NCI-H1048 (cell line): ENCODE results near the gene LDB3.
A peak's percentile ranks its signal among the peaks of the same experiment; 100 is the strongest.
"Not testable (repeated sequence)": the region's sequence is repeated elsewhere in the genome, so short reads cannot be mapped to it uniquely, and the experiment has no call there.

Experiments
- DNase-seq: peaks from one replicate; lab custom pipeline; 2025; lab: John Stamatoyannopoulos, UW

LDB3 gene

GRCh38 chr10:86732771-86733170 is 64.5 kb downstream of the LDB3 start:
- no peak for DNase-seq

- DNase-seq: no peak
Measured at GRCh38 chr10:86733260-86733671, 65.0 kb downstream of the LDB3 start.

- DNase-seq: no peak
Measured at GRCh38 chr10:86734207-86734988, 66.1 kb downstream of the LDB3 start.

- not testable (repeated sequence) for DNase-seq
Measured at GRCh38 chr10:86735278-86735677, 67.0 kb downstream of the LDB3 start.

DNA sequence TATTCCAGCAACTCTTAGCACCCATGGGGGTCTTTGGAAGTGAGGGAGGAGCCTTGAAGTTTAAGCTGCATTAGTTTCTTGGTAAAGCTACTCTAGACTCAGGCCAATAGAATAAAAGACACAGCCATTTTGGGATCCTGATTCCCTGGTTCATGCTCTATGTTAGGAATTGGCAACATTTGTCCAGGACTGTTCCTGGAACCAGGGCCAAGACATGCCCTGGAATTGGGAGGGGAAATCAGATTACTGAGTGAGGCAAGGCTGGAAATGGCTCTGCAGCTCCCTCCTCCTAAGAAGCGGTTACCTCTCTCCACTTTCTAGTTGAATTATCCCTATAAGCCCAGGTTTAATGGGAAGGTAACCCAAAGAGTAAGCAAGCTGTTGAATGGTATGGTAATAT is 73.9 kb downstream of the LDB3 start:
- DNase-seq: no peak

DNA sequence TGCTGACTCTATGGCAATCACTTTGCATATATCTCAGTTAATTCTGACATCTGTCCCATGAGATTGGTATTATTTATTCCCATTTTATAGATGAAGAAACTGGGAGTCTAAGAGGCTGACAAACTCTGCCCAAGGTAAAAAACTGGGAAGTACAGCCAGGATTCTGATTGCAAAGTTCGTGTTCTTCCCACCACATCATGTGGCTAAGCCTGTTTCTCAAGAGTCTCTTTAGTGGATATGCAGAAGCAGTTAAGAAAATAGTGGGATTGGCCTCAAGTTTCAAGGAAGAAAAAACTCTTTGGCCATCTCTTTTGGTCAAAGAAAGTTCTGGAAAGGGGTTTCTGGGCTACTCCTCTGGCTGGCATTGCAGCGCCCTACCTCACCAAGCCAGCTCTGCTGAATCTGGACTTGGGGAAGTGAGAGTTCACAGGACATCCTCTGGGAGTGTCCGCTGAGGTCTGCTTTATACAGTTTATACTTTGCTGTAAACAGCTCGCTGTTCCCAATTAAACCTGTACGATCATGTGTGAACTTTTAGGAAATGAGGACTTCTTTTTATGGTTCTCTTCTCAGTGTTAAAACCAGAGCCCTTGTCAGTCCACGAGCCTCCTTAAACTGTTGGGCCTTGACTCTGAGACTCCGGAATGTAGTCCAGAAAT is 75.9 kb downstream of the LDB3 start:
- DNase-seq: no peak

GRCh38 chr10:86747796-86748581 is 79.7 kb downstream of the LDB3 start:
- no peak for DNase-seq

GRCh38 chr10:86749854-86750253 is 81.5 kb downstream of the LDB3 start:
- DNase-seq: no peak

GRCh38 chr10:86751477-86751876 is 83.2 kb downstream of the LDB3 start:
- DNase-seq: no peak

- no peak for DNase-seq
Measured at GRCh38 chr10:86752311-86752710, 84.0 kb downstream of the LDB3 start.

- no peak for DNase-seq
Measured at GRCh38 chr10:86753051-86753450, 84.7 kb downstream of the LDB3 start.

GRCh38 chr10:86753638-86754434 is 85.5 kb downstream of the LDB3 start:
- no peak for DNase-seq

- no peak for DNase-seq
Measured at GRCh38 chr10:86755454-86755739, 87.1 kb downstream of the LDB3 start.

DNA sequence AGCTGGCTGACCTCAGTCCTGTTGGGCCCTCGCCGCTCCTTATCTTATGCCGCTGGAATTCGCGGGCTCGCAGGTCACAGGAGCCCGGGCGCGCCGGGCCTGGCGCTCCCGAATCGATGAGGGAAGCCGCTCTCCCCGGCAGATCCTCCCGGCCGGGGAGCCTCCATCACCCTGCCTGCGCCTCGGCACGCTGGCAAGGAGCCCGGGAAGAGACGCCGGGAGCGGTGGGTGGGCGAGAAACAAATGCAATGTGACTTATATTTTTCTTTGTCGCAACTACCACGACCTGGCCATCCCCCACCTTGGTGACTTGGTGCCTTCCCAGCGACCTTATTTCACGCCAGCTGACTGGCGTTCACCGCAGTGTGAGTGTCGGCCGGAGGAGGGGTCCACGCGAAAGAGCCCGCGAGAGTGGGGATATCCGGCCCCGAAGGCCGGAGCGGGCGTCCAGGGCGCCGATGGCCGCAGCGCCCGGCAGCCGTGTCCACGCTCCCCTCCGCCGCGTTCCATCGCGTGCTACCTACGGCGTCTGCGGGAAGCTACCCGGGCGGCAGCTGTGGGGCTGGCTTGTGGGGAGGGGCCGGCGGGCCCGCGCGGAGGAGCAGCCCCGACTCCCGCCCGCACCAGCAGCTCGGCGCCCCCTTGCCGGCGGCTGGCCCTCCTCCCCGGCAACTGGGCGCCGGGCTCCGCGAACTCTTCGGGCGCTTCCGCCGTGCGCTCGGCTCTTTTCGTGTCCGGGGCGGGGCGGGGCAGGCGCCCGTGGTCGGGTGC is 87.6 kb downstream of the LDB3 start:
- DNase-seq: peak; percentile 82

GRCh38 chr10:86756511-86757112 is 88.3 kb downstream of the LDB3 start, which contains the start of gene BMPR1A:
BMPR1A (plus strand) TSS chr10:86756619; CDS start chr10:86876019, 119,400 bp downstream.
- DNase-seq: no peak

DNA sequence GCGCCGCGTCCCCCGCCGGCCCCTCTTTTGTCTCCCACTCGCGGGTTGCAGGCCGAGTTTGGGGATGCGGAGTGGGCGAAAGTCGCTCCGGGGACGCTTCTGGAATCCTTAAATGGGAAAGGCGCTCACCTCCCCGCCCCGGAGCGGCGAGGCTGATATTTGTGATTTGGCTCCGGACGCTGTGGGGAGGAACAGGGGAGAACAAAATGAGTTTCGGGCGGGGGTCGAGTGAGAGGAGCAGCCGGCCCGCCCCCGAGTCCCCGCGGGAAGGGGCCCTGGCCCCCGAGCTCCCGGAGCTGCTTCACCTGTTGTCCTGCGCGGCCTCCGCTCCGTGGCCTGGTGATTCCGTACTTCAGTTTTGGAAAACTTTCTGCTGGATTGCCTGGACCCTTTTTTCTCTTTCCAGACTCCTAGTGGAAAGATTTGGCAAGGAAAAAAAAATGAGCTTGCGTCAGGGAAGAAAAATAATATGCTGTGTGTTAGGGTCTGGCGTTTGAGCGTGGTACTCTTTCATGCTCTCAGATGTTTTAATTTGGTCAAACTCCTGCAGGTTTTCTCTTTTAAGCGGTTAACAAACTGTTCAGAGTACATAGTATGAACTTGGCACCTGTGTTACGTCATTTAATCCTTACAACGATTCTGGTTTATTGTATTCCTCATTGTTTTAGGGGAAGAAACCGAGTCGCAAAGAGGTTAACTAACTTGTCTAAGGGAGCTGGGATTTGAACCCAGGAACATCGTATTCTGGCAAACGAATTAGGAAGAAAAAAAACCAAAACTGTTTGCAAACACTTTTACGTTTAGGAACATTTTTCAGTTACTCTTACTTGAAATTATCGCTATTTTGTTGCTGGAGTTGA is 89.0 kb downstream of the LDB3 start:
- DNase-seq: no peak

GRCh38 chr10:86758189-86759072 is 90.1 kb downstream of the LDB3 start:
- DNase-seq: no peak

DNA sequence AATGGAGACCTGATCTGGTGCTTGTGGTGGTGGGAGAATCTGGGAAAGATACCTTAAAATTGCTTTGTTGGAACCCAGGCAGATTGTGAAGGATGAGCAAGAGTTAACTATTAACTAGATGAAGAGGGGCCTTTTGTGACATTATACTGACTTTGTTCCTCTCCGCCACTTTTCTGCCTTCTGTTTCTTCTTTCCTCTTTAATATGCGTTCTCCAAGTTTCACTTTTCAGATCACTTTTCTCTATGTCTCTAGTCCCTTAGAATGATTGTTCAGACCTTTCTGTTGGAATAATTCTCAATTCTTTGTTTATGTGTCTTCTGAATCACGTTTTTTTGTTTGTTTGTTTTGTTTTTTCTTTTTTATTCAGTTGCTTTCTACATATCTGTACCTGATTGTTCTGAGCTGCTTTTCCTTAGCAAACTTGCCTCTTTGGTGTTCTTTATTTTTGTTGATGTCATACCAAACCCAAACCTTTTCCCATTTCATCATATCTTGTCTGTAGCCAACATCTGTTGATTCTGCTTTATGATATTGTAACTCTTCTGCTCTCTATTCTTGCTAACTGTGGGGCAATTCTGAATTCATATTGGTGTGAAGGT is 90.9 kb downstream of the LDB3 start:
- no peak for DNase-seq

DNA sequence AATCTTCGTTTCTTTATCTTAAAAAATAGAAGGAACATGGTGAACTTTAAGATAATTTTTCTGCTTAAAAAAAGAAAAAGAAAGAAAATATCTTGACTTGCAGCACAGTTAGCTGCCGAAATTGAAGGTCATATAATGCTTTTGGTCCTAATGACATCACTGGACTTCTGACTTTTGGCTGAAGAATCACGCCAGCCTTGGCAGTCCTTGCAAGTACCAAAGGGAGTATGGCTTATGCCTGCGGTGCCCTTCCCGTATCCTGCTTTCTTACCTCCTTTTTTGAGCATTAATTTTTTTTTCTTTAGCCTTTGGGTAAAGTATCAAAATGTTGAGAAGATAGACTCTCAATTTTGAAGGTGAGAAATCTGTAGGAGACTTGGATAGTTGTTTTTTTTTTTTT is 95.1 kb downstream of the LDB3 start:
- DNase-seq: no peak
